ENCODE data around the gene EXPH5.
A peak's percentile ranks its signal among the peaks of the same experiment; 100 is the strongest.

EXPH5 gene

DNA sequence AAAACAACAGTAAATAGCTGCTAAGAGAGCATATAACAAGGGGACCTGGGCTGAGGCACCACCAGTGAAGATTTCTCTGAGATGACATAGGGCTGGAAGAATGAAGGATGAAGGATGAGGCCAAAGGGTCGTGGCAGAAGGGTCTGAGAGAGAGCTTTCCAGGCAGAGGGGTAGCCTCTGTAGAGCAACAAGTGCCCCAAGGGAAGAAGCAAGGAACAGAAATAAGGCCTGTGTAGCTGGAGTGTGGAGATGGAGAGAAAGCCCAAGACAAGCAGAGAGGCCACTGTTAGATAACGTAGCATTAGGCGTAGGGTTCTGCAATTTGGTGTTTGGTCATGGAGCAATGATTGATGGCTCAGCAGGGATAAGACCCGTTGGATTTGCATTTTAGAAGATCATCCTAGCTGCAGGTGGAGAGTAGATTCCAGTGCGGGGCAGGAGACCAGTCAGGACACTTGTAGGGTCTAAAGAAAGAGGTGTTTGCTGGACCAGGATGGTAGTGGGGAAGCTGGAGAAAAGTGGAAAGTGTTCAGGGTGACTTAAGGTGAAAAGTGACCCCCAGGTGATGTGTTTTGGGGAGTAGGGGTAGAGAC is 47.6 kb downstream of the EXPH5 start:
- peaks cover 22% of the 10 kb centered on the region for H3K79me2 ChIP-seq
- TF ChIP-seq, protein P1, sequence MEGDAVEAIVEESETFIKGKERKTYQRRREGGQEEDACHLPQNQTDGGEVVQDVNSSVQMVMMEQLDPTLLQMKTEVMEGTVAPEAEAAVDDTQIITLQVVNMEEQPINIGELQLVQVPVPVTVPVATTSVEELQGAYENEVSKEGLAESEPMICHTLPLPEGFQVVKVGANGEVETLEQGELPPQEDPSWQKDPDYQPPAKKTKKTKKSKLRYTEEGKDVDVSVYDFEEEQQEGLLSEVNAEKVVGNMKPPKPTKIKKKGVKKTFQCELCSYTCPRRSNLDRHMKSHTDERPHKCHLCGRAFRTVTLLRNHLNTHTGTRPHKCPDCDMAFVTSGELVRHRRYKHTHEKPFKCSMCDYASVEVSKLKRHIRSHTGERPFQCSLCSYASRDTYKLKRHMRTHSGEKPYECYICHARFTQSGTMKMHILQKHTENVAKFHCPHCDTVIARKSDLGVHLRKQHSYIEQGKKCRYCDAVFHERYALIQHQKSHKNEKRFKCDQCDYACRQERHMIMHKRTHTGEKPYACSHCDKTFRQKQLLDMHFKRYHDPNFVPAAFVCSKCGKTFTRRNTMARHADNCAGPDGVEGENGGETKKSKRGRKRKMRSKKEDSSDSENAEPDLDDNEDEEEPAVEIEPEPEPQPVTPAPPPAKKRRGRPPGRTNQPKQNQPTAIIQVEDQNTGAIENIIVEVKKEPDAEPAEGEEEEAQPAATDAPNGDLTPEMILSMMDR (IDR thresholded peaks at IDR 0.05) = no peak
- H2AFZ ChIP-seq = no peak overlapping the region
- H3K27ac ChIP-seq = no peak overlapping the region
- no peaks in the 10 kb centered on the region for H3K36me3 ChIP-seq (ENCODE audit: control insufficient read depth, insufficient read depth, low read length)
- no peak overlapping the region for H3K4me3 ChIP-seq (ENCODE audit: low read depth, low read length)
- no peaks in the 10 kb centered on the region for H3K9me3 ChIP-seq (ENCODE audit: control insufficient read depth, low read length)
- no peaks in the 10 kb centered on the region for H3K27me3 ChIP-seq (ENCODE audit: control insufficient read depth, insufficient read depth, low read length)
- H3K9ac ChIP-seq = no peak overlapping the region
- peaks cover 12% of the 10 kb centered on the region for H3K4me1 ChIP-seq
- no peak overlapping the region for H3K4me2 ChIP-seq (ENCODE audit: low read length)

DNA sequence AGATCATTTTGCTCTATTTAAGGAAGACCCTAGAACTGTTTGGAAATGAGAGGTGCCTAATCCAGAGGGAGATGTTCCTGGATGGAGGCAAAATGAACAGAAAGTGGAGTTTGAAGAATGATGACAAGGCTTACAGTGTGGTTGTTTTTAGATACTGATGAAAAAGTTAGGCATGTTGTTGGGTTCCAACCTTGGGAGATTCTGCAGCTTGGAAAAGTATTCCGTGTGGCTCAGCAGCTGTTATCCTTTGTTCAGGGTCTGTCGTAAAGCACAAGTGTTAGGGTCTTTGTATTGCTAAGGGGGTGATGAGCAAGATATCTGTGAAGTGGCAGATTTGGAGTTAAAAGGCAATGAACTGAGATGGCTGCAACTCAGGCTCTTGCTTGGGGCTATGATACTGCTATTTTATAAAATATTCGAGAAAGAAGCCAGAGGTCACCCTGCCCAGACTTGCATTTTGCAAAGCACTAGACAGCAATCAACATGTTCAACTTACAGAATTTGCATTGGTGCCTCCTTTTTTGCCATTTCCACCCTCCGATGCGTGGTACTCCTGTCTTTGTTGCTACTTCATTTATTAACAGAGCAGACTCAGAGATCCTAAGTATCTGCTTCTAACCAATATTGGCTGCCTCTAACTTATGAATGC is 50.1 kb downstream of the EXPH5 start:
- no peak overlapping the region for H3K9ac ChIP-seq
- H3K4me1 ChIP-seq = peaks cover under 1% of the 10 kb centered on the region
- H3K4me3 ChIP-seq (ENCODE audit: low read depth, low read length) = no peak overlapping the region
- no peak overlapping the region for H2AFZ ChIP-seq
- H3K27me3 ChIP-seq (ENCODE audit: control insufficient read depth, insufficient read depth, low read length) = no peaks in the 10 kb centered on the region
- H3K79me2 ChIP-seq = peaks cover 10% of the 10 kb centered on the region
- H3K4me2 ChIP-seq (ENCODE audit: low read length) = no peak overlapping the region
- H3K9me3 ChIP-seq (ENCODE audit: control insufficient read depth, low read length) = no peaks in the 10 kb centered on the region
- H3K36me3 ChIP-seq (ENCODE audit: control insufficient read depth, insufficient read depth, low read length) = no peaks in the 10 kb centered on the region
- TF ChIP-seq, protein P1 (IDR thresholded peaks at IDR 0.05) = no peak
- H3K27ac ChIP-seq = no peak overlapping the region

DNA sequence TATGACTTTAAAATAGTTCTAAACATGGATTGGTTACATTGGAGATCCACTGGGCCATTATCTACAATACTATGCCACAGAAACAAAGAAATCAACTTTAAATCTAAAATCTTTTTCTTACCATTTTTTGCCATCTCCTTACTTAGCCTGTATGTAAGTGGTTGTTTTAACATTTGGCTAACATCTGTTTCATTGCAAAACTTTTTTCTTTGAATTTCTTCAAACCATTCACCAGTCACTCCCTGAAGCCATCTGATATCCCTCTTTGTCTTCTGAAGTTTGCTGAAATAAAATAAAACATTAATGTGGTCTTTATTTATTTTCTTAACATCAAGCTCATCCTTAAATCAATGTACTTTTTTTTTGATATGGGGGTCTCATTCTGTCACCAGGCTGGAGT is 52.0 kb downstream of the EXPH5 start:
- H3K4me1 ChIP-seq = peaks cover 4% of the 10 kb centered on the region
- no peak overlapping the region for H3K9ac ChIP-seq
- TF ChIP-seq, protein P1 (IDR thresholded peaks at IDR 0.05) = no peak
- H3K79me2 ChIP-seq = peaks cover 10% of the 10 kb centered on the region
- H3K9me3 ChIP-seq (ENCODE audit: control insufficient read depth, low read length) = no peaks in the 10 kb centered on the region
- H3K4me3 ChIP-seq (ENCODE audit: low read depth, low read length) = no peak overlapping the region
- no peaks in the 10 kb centered on the region for H3K27me3 ChIP-seq (ENCODE audit: control insufficient read depth, insufficient read depth, low read length)
- no peak overlapping the region for H2AFZ ChIP-seq
- H3K36me3 ChIP-seq (ENCODE audit: control insufficient read depth, insufficient read depth, low read length) = no peaks in the 10 kb centered on the region
- no peak overlapping the region for H3K27ac ChIP-seq
- no peak overlapping the region for H3K4me2 ChIP-seq (ENCODE audit: low read length)

DNA sequence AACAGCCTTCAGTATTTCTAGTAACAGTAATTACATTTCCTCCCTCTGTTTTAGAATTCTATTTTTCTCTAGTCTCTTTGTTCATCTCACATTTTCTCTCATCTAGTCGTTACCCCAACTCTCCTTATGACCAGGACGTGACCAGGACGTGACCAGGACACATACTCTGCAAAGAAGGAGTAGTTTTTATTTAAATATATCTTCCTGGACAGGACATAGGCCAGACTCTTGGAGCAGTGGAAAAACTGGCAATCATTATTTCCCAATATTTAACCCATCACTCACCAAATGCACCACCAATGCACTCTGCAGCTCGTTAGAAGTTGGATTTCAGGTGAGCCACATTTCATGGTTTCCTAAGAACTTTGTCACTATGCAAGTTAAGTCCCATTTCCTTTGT is 55.1 kb downstream of the EXPH5 start:
- TF ChIP-seq, protein P1 (IDR thresholded peaks at IDR 0.05) = no peak

DNA sequence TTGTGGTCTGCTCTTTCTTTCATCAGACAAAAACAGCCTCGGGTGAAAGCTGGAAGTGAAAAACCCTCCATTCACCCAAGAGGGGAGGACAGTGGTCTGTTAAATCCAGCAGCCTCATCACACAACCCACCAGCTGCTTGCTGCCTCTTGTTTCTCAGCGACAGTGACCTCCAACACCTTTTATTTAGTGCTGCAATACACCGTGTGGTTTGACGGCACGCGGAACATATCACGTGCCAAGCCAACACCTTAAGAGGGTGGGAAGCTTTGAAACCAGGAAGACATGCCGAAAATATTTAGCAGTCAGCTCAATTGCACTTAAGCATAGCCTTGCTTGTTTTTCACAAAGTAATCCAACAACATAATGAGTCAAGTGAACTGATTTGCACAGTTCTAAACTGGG is 55.5 kb downstream of the EXPH5 start:
- H3K4me1 ChIP-seq = peaks cover 16% of the 10 kb centered on the region
- no peak overlapping the region for H2AFZ ChIP-seq
- peak overlapping the region; percentile 75 for H3K27ac ChIP-seq
- no peak overlapping the region for H3K9ac ChIP-seq
- peak overlapping the region; percentile 62 for H3K4me2 ChIP-seq (ENCODE audit: low read length)
- peaks cover 3% of the 10 kb centered on the region for H3K79me2 ChIP-seq
- H3K9me3 ChIP-seq (ENCODE audit: control insufficient read depth, low read length) = no peaks in the 10 kb centered on the region
- H3K27me3 ChIP-seq (ENCODE audit: control insufficient read depth, insufficient read depth, low read length) = no peaks in the 10 kb centered on the region
- peak overlapping the region; percentile 48 for H3K4me3 ChIP-seq (ENCODE audit: low read depth, low read length)
- TF ChIP-seq, protein P1 (IDR thresholded peaks at IDR 0.05) = no peak
- H3K36me3 ChIP-seq (ENCODE audit: control insufficient read depth, insufficient read depth, low read length) = no peaks in the 10 kb centered on the region

More for the DNA sequence above, 55.1 kb downstream of the EXPH5 start:
- no peak overlapping the region for H3K9ac ChIP-seq
- H3K9me3 ChIP-seq (ENCODE audit: control insufficient read depth, low read length) = no peaks in the 10 kb centered on the region
- peaks cover 3% of the 10 kb centered on the region for H3K79me2 ChIP-seq
- peak overlapping the region; percentile 62 for H3K4me2 ChIP-seq (ENCODE audit: low read length)
- H3K4me3 ChIP-seq (ENCODE audit: low read depth, low read length) = peak overlapping the region; percentile 36
- H2AFZ ChIP-seq = no peak overlapping the region
- no peaks in the 10 kb centered on the region for H3K27me3 ChIP-seq (ENCODE audit: control insufficient read depth, insufficient read depth, low read length)
- peaks cover 16% of the 10 kb centered on the region for H3K4me1 ChIP-seq
- H3K27ac ChIP-seq = peak overlapping the region; percentile 75
- no peaks in the 10 kb centered on the region for H3K36me3 ChIP-seq (ENCODE audit: control insufficient read depth, insufficient read depth, low read length)
